Neuron (in vitro differentiated cells): ENCODE data around the gene BIN1.

Experiments
- H2AFZ ChIP-seq: one replicate; pipeline ENCODE4 v1.6.1; 2013; ENCODE audit warnings: low read depth, mild to moderate bottlenecking, inconsistent platforms, low read length, moderate library complexity
- H3K27me3 ChIP-seq: one replicate; pipeline ENCODE4 v1.6.1; 2013; ENCODE audit warnings: low read length; ENCODE audit not compliant: insufficient read depth
- H3K36me3 ChIP-seq: one replicate; pipeline ENCODE4 v1.6.1; 2013; ENCODE audit warnings: low read length; ENCODE audit not compliant: insufficient read depth
- H3K4me1 ChIP-seq: one replicate; pipeline ENCODE4 v1.6.1; 2013; ENCODE audit warnings: low read length; ENCODE audit not compliant: insufficient read depth
- H3K4me3 ChIP-seq: 2 replicates; pipeline ENCODE4 v1.5.1; 2013; ENCODE audit warnings: mild to moderate bottlenecking, low read length, moderate library complexity
- H3K9me3 ChIP-seq: one replicate; pipeline ENCODE4 v1.6.1; 2013; ENCODE audit warnings: low read length

The BIN1 gene, protein sequence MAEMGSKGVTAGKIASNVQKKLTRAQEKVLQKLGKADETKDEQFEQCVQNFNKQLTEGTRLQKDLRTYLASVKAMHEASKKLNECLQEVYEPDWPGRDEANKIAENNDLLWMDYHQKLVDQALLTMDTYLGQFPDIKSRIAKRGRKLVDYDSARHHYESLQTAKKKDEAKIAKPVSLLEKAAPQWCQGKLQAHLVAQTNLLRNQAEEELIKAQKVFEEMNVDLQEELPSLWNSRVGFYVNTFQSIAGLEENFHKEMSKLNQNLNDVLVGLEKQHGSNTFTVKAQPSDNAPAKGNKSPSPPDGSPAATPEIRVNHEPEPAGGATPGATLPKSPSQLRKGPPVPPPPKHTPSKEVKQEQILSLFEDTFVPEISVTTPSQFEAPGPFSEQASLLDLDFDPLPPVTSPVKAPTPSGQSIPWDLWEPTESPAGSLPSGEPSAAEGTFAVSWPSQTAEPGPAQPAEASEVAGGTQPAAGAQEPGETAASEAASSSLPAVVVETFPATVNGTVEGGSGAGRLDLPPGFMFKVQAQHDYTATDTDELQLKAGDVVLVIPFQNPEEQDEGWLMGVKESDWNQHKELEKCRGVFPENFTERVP

DNA sequence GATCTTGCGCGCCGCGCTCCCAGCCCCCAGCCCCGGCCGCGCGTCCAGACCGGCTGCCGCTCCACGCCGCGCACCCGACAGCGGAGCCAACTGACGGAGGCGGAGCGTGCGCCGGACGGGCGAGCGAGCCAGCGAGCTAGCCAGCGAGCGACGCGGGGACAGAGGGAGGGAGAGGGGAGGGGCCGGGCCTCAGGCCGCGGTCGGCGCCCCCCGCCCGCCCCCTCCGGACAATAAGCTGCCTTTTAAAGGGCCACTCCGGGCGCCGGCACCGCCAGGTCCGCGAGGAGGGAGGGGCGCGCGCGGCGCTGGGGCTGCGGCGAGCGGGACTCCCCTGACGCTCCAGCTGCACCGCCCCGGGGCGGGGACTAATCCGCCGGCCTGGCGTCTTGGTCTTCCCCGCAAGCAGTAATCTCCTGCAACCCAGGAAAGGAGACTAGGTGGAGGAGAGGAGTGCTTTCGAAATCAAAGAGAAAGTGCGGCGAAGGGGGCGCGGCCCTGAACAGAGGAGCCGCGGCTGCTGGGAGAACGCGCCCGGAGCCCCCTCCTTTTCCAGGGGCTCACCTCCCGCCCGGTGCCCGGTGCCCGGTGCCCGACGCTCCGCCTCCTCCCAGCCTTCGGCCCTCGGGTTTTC is at the start of gene BIN1:
Gene BIN1, minus strand, starts transcription at position 164 of the 631 bp plus-strand sequence. CDS start 211 bp downstream, outside the sequence.
- Histone ChIP-seq H3K4me3 (peak within 1 kb of the TSS; percentile 80), H3K4me1 (peaks cover 10% of the 10 kb centered on the region), H3K27me3 (no peaks in the 10 kb centered on the region), H3K9me3 (no peaks in the 10 kb centered on the region), H3K36me3 (no peaks in the 10 kb centered on the region), H2AFZ (peak within 1 kb of the TSS; percentile 94)

DNA sequence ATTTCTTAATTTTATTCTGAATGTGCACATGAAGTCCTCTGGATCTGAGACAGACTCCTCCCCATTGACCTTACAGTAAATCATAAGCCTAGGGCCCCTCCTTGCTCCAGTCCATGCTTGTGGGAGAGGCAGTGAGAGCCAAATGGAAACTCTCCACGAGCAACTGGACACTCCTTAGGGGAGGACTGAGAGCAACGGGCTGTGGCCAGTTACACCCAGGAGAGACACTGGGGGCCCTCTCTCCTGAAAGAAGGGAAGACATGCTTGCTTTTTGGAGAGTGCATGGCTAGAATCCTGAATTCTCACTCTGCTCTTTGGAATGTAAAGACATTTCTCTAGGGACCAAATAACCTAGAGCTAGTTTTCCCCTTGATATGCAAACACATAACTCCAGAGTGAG is 49.0 kb upstream of the BIN1 start:
- Histone ChIP-seq H3K9me3 (no peaks in the 10 kb centered on the region), H3K4me3 (no peak overlapping the region), H2AFZ (no peak overlapping the region), H3K4me1 (peaks cover 3% of the 10 kb centered on the region), H3K36me3 (no peaks in the 10 kb centered on the region), H3K27me3 (no peaks in the 10 kb centered on the region)

DNA sequence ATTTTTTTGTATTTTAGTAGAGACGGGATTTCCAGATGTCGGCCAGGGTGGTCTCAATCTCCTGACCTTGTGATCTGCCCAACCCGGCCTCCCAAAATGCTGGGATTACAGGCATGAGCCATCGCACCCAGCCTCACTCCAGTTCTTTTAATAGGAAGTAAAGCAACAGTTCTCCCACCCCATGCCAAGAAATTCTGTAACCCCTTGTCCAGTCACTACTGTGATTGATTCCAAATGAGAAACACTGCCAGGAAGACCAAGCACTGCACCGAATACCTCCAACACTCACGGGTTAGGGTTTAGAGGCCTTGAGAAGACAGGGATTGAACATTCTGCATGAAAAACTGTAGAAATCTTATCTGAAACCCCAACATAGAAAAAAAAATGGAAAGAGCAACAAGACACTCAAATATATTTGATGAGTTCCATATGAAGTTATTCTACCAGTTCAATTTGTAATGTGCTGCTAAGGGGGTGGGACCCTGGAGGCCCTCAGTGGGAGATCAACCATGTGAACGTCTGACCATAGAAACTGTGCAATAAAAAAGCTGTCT is 48.2 kb upstream of the BIN1 start:
- no peaks in the 10 kb centered on the region for H3K9me3 ChIP-seq
- H3K36me3 ChIP-seq: no peaks in the 10 kb centered on the region
- no peak overlapping the region for H2AFZ ChIP-seq
- no peaks in the 10 kb centered on the region for H3K27me3 ChIP-seq
- H3K4me1 ChIP-seq: peaks cover 3% of the 10 kb centered on the region
- no peak overlapping the region for H3K4me3 ChIP-seq

DNA sequence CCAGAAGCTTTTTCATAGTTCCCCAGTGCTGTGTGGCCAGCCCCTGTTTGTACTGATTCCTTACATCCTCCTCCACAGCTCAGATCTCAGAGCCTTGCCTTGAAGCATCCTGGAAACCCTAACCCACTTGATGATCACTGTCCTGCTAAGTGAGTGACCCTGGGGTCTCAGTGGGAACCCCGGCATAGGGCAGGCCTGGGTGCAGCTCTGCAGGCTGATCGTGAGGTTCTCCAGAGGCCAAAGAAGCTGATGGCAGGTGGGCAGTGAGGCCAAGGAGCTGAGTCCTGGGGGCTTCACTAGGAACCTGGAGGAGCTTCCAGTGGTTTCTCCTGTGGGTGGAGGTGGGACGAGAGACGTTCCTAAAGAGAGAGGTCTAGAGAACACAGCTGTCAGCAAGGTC is 47.4 kb upstream of the BIN1 start:
- Histone ChIP-seq H3K4me3 (no peak overlapping the region), H3K27me3 (no peaks in the 10 kb centered on the region), H3K36me3 (no peaks in the 10 kb centered on the region), H2AFZ (no peak overlapping the region), H3K9me3 (no peaks in the 10 kb centered on the region), H3K4me1 (peaks cover 3% of the 10 kb centered on the region)

DNA sequence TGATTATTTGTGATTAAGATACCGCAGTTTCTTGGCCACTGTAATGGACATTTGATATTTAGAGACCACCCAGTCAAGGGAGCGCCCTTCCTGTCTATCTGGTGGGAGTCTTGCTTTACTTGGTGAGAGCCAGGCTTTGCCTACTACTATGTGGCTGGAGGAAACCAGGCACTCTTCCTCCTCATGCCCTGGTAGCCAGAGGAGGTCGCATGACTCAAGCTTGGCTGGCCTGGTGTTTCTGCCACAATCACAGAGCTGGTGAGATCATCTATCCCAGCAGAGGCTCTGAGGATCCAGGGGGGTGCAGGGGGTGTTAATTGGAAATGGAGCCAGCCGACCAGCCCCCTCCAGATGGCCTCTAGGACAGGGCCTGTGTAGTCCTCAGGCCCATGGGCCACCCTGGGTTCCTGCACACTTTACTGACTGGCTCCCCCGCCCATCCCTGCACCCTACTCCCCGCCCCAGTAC is 46.8 kb upstream of the BIN1 start:
- H3K9me3 ChIP-seq: no peaks in the 10 kb centered on the region
- no peaks in the 10 kb centered on the region for H3K27me3 ChIP-seq
- H3K4me1 ChIP-seq: no peaks in the 10 kb centered on the region
- no peak overlapping the region for H2AFZ ChIP-seq
- no peak overlapping the region for H3K4me3 ChIP-seq
- H3K36me3 ChIP-seq: no peaks in the 10 kb centered on the region

DNA sequence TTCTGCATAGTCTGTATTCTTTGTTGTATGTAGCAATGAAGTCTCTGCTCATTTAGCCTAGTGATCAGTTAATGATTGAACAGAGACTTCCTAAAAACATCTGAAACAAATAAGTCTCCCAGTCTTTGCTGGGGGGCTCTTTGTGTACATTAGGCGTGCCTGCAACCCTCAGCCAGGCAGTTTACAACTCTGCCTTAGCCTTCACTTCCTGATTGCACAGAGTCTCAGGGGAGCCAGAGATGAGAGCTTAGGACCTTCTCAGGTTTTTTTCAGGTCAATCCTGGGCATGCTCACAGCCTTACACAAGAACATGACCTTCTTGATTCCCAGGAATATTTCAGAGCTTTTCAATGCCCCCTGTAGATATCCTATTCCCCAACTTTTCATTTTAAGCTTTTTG is 44.0 kb upstream of the BIN1 start:
- Histone ChIP-seq H3K36me3 (no peaks in the 10 kb centered on the region), H3K4me1 (peaks cover 5% of the 10 kb centered on the region), H3K9me3 (no peaks in the 10 kb centered on the region), H2AFZ (no peak overlapping the region), H3K27me3 (no peaks in the 10 kb centered on the region), H3K4me3 (no peak overlapping the region)

DNA sequence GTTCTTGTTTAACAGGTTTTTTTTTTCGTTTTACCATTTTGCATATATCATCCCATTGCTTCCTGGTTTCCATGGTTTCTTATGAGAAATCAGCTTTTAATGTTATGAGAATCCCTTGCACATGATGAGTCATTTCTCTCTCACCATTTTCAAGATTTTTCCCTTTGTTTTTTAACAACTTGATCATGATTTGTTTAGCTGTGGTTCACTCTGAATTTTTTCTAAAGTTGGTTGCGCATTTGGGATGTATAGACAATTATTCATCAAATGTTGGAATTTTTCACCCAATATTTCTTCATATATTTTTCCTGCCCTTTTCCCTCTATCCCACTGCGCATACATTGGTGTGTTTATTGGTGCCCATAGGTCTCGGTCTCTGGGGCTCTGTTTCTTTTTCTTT is 42.4 kb upstream of the BIN1 start:
- Histone ChIP-seq H3K4me3 (no peak overlapping the region), H3K4me1 (peaks cover 17% of the 10 kb centered on the region), H3K9me3 (no peaks in the 10 kb centered on the region), H2AFZ (no peak overlapping the region), H3K36me3 (no peaks in the 10 kb centered on the region), H3K27me3 (no peaks in the 10 kb centered on the region)

DNA sequence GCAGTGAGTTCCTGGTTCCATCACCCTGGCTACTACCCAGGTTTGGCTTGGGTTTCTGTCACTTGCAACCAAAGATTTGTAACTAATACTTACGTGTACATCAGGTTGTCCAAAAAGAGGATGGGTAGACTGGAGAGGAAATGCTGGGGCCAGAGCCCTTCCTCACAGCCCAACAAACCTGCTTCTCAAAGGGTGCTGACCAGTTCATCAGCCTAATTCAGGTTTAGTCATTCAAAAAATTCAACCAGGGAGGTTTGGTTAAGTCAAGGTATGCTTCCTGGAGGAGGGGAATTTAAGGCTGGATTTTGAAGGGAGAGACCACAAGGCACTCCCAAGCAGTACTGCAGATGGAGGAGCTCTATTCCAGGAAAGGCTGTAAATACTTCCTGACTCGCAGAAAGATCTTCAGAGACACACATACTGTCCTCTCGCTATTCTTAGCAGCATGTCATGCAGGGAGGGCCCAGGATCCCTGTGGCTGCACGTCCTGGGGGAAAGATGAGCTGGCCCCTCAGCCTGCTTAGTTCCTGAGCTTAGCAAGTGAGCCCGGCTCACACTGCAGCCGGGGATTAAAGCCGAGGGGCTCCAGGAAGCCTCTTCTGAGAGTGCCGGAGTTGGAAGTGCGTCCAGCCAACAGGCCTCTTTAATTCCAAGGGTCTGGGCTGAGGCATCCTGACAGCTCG is 40.0 kb upstream of the BIN1 start:
- no peaks in the 10 kb centered on the region for H3K9me3 ChIP-seq
- H3K4me3 ChIP-seq: no peak overlapping the region
- H3K36me3 ChIP-seq: no peaks in the 10 kb centered on the region
- no peaks in the 10 kb centered on the region for H3K27me3 ChIP-seq
- H2AFZ ChIP-seq: no peak overlapping the region
- peaks cover 21% of the 10 kb centered on the region for H3K4me1 ChIP-seq

DNA sequence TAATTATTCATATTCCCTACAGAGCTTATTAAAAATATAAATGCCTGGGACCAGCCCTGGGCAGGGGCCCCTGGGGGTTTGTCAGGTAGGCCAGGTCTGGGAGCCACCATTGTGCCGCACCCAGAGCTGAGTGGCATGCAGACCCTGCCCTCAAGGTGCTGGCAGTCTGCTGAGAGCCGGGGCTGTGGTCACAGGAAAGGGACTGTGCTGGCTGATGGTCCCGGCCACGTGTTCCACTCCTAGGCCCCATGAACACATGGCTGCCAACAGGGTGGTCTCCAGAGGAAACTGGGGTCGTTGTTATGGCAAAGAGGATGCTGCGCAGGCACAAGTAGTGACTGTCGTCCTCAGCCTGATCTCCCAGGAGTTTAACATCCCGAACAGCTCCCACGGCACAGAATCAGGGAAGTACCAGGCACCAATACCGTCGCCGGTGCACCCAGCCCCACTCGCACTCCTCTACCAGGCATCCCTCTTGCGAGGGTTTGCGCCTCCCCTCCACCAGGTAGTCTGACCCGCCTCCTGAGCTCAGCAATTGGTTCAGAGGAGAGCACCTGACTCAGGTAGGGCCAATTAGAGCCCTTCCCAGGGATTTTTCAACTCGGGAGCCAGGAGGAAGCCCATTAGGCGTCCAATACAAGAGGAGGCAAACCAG is 39.2 kb upstream of the BIN1 start:
- Histone ChIP-seq H3K4me3 (no peak overlapping the region), H3K36me3 (no peaks in the 10 kb centered on the region), H3K27me3 (no peaks in the 10 kb centered on the region), H3K4me1 (peaks cover 21% of the 10 kb centered on the region), H3K9me3 (peaks cover 2% of the 10 kb centered on the region), H2AFZ (no peak overlapping the region)

DNA sequence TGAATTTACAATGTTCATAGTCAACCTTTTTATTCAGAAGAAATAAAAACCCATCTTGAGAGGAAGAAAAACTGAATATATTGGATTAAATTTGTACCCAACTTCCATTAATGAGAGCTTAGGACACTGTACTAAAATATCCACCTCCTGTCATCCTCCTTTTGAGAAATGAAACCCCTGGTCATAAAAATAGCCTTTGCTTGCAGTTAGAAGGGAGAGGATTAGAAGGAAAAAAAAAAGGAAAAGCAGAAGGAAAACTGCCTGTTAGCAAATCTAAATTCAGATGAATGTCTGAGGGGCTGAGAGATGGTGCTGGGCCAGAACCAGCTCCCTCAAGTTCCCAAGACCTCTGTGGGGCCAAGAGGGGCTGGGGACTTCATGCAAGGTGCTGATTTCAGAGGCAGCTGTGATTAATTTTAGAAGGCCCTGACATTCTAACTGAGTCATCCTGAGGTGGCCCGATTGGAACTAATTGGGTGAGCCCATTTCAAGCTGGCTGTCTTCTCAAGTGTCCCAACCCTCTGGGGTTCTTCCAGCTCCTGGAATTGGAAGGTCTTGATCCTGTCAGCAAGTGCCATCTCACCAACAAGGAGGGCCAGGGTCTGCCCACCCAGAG is 38.4 kb upstream of the BIN1 start:
- Histone ChIP-seq H3K27me3 (no peaks in the 10 kb centered on the region), H3K4me3 (no peak overlapping the region), H2AFZ (no peak overlapping the region), H3K4me1 (peaks cover 21% of the 10 kb centered on the region), H3K36me3 (no peaks in the 10 kb centered on the region), H3K9me3 (peaks cover 2% of the 10 kb centered on the region)

DNA sequence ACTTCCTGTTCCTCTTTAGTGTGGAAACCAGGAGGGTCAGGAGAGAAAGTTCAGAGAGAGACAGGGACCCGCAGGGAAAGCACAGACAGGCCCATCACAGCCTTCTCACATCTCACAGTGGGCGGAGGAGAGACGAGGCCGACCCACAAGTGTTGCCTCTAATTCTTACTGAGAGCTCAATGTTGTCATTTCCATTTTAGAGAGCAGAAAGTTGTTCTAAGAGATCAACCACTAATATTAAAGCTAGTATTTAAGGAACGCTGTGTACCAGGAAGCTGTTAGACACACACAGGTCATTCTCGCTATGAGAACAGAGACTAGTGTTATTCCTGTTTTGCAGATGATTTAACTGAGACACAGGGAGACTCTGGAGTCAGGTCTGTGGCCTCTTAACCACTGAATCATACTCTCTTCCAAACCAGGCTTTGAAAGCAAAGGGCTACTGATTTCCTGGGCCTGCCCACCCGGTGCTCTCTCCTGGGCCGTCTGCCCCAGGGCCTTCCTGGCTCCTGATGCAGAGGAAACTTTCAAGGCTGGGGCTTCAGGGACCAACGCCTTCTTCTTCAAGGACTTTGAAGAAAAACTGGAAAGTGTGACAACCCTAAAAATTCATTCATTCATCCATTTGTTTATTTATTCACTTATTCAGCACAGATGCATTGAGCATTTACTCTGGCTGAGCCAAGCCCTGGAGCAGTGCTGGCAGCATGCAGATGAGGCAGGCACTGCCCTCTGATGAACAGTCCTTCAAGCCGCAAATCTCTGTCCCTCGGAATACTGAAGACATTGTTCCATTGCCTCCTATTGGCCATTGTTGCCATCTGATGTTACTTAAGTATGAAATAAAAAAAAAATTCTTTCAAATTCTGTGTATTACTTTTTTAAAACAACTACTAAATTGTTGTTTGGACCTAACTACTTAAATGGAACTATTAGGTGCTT is 37.2 kb upstream of the BIN1 start:
- Histone ChIP-seq H3K9me3 (peaks cover 2% of the 10 kb centered on the region), H3K4me3 (no peak overlapping the region), H3K4me1 (peaks cover 21% of the 10 kb centered on the region), H3K36me3 (no peaks in the 10 kb centered on the region), H2AFZ (no peak overlapping the region), H3K27me3 (no peaks in the 10 kb centered on the region)
